CD4-positive, alpha-beta T cell treated with Interleukin-1 beta for 1 hour (primary cell): ENCODE data around the gene PRAMEF1.
"Not testable (repeated sequence)": the region's sequence is repeated elsewhere in the genome, so short reads cannot be mapped to it uniquely, and the experiment has no call there.

Experiments used
- DNase-seq, 2 donors: peaks; one replicate each; pipeline ENCODE4 v3.0.0-alpha.2; 2020 to 2022

The PRAMEF1 gene, protein sequence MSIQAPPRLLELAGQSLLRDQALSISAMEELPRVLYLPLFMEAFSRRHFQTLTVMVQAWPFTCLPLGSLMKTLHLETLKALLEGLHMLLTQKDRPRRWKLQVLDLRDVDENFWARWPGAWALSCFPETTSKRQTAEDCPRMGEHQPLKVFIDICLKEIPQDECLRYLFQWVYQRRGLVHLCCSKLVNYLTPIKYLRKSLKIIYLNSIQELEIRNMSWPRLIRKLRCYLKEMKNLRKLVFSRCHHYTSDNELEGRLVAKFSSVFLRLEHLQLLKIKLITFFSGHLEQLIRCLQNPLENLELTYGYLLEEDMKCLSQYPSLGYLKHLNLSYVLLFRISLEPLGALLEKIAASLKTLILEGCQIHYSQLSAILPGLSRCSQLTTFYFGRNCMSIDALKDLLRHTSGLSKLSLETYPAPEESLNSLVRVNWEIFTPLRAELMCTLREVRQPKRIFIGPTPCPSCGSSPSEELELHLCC

GRCh38 chr1:12791097-12791496 lies at the start of gene PRAMEF1:
Gene PRAMEF1, plus strand, starts transcription at chr1:12791397. Its CDS starts 1,831 bp downstream, at chr1:12793228.
- not testable (repeated sequence) for DNase-seq

- no peak for DNase-seq
These were observed 49.3 kb upstream of the PRAMEF1 start for GRCh38 chr1:12741946-12742345.

GRCh38 chr1:12745126-12745991 lies 45.8 kb upstream of the PRAMEF1 start:
- DNase-seq, result no peak

DNA sequence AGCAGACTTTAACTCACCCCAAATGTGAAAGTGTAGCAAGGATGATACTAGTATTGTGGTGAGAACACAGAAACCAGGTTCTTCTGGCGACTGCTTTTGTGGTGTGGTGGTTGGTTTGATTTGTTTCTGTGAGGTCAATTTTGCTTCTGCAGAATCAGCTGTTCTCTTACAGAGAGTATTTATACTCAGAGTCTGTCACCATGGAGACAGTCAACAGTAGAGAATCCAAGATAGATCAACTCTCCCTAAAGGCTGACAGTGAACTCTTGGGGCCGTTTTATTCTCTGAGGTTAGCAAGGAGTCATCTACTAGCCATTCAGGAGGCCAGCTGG lies 45.2 kb upstream of the PRAMEF1 start, which contains the start of gene CFAP107:
CFAP107 (plus strand) TSS at position 209 of the 332 bp plus-strand sequence. CDS start 231 bp downstream, outside the sequence.
- no peak for DNase-seq

DNA sequence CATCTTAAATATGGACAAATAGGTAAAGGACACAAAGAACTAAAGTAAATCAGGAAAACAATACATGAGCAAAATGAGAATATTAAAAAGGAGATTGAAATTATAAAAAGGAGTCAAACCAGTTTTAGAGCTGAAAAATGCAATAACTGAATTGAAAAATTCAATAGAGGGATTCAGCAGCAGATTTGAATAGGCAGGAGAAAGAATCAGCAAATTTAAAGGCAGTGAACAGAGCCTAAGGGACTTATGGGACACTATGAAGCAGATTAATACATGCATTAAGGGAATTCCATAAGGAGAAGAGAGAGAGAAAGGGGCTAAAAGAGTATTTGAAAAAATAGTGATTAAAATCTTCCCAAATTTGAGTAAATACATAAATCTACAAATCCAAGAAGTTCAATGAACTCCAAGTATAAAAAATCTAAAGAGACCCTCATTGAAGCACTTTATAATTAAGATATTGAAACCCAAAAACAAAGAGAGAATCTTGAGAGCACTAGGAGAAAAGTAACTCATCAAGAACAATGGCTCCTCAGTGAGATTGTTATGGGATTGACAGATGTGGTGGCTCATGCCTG lies 42.3 kb upstream of the PRAMEF1 start:
- DNase-seq, result no peak

DNA sequence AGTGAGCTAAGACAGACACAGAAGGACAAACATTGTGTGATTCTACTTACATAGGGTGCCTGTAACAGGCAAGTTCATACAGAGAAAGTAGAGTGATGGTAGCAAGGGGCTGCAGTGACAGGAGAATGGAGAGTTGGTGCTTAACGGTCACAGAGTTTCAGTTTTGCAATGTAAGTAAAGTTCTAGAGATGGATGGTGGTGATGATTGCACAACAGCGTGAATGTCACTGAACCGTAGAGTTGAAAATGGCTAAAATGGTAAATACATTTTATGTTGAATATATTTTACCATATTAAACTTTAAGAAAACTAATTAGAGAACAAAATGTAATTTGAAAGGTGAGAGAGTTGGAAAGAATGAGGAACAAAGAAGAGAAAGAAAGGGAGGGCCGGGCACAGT lies 36.5 kb upstream of the PRAMEF1 start:
- DNase-seq, result no peak

GRCh38 chr1:12756273-12756672 lies 34.9 kb upstream of the PRAMEF1 start:
- no peak for DNase-seq

DNA sequence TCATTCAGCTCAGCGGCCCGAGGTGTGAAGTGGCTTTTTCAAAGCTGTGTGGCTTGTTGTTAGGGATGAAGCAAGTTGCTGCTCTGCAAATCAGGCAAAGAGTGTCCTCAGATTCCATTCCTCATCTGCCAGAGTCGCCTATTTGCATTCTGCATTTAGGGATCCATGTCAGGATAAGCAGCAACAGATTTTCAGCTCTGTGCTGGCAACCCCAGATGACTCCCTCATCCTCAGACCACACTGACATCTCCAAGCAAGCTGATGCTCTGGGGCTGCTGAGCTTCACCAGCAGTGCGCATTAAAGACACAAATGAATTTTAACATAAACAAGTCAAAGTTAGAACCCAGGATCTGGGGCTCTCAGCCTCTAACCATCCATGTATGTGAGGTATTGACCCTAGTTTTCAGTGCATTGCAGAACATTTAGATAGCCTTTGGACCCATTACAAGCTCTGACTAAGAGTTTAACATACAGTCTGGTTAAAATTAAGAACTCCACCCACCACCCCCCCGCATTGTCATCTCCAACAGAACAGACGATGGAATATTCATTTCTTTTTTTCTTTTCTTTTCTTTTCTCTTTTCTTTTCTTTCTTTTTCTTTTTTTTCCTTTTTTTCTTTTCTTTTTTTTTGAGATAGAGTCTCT lies 34.3 kb upstream of the PRAMEF1 start:
- no peak for DNase-seq

GRCh38 chr1:12757836-12758235 lies 33.4 kb upstream of the PRAMEF1 start:
- no peak for DNase-seq

DNA sequence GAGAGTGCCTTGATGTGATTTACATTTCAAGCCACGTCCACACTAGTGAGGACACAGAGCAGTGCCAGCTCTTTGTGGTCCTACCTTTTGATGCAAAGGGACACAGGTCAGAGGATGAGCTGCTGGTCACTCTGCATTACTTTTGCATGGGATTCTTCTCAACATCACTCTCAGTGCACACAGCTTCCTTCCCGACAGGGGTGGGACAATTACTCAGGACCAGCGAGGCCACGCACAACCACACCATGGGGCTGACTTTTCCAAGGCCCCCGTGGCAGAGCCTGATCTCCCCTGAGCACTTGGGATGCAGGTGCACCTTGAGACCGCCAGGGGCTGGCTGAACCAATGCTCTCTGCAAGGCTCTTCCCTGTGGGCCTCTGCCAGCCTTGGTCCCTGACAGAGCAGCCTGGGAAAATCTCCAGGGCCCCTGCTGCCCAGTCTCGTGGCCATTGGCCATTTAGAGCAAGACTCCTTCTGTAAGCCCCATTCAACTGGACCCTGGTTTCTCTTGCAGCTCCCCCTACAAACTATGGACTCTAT lies 30.9 kb upstream of the PRAMEF1 start:
- DNase-seq, result no peak

GRCh38 chr1:12761781-12762180 lies 29.4 kb upstream of the PRAMEF1 start:
- no peak for DNase-seq

GRCh38 chr1:12762766-12763165 lies 28.4 kb upstream of the PRAMEF1 start:
- DNase-seq, result no peak

DNA sequence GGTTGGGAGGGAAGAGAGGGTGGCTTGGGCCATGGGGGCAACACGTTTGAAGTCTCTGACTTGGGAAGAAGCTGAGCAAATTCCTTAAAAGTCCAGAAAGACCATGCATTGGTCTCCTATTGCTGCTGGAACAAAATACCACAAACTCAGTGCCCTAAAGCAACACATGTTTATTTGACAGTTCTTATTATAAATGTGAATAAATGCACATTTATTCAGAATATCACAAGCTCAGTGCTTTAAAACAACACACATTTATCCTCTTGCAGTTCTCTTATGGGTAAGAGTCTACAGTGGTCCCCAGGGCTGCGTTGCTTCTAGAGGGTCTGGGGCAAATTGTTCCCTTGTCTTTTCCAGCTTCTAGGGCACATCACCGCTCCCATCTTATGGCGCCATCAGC lies 27.7 kb upstream of the PRAMEF1 start:
- no peak for DNase-seq

GRCh38 chr1:12764016-12764415 lies 27.2 kb upstream of the PRAMEF1 start:
- DNase-seq, result no peak

- no peak for DNase-seq
These were observed 22.2 kb upstream of the PRAMEF1 start for GRCh38 chr1:12769031-12769430.

GRCh38 chr1:12769976-12770505 lies 21.2 kb upstream of the PRAMEF1 start:
- no peak for DNase-seq

DNA sequence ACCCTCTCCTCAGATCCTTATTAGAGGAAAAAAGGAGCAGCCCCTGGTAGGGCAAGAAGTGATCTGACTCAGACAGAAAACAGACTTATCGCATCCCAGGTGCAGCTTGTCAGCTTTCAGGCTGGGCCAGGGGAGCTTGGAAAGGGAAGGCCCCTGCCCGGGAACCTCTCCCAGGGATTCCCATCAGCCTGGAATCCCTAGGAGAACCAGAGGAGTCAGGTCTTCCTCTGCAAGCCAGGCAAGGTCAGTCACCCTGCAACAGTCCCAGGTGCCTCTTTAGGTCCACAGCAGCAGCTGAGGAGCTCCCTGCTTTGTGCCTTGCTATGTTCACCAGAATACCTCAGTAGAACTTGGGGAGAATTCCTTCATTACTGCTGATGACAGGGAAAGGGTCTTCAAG lies 20.6 kb upstream of the PRAMEF1 start:
- no peak for DNase-seq

DNA sequence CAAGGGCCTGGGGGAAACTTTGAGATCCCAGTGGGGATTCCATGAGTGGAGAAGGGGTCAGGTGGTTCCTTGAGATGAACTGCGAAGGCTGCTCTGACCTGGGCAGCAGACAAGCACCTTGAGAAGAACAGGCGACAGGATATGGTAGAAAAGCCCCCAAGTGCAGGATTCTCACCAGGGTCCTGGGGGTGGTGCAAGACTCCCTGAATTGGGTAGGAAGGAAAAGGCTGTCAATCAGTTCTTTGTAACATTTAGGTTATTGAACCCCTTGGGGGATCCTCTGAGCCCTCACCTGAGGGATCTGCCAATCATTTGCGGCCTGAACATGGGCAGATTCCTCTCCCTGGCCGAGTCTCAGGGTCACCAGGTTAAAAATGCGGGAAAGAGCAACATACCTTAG lies 20.0 kb upstream of the PRAMEF1 start:
- DNase-seq, result no peak

GRCh38 chr1:12772520-12772919 lies 18.7 kb upstream of the PRAMEF1 start:
- DNase-seq, result no peak

- no peak for DNase-seq
These were observed 17.8 kb upstream of the PRAMEF1 start, which contains the start of gene PRAMEF12 for GRCh38 chr1:12773438-12773837. Gene PRAMEF12, plus strand, starts transcription at chr1:12773738. Its CDS starts 1,130 bp downstream, at chr1:12774868.

DNA sequence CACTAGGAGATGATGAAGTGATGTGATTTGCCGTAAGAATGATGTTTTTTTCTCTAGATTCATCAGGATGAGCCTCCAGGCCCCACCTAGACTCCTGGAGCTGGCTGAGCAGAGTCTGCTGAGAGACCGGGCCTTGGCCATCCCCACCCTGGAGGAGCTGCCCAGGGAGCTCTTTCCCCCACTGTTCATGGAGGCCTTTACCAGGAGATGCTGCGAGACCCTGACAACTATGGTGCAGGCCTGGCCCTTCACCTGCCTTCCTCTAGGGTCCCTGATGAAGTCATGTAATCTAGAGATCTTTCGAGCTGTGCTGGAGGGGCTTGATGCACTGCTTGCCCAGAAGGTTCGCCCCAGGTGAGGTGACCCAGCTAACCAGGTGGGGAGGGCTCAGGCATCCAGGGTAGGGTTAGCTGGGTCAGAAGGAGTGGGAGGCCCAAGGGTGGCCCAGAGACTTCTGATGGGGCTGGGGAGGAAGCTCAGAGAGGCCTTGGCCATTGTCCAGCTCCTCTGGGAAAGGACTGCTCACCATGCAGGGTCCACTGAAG lies 16.3 kb upstream of the PRAMEF1 start:
- DNase-seq, result no peak

DNA sequence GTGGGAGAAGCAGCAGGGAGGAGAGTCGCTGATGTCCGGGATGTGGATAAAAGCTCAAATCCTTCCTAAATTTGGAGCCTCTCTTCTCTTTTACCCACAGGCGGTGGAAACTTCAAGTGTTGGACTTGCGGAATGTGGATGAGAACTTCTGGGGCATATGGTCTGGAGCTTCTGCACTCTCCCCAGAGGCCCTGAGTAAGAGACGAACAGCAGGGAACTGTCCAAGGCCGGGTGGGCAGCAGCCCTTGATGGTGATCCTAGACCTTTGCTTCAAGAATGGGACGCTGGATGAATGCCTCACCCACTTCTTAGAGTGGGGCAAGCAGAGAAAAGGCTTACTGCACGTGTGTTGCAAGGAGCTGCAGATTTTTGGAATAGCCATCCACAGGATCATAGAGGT lies 15.8 kb upstream of the PRAMEF1 start:
- no peak for DNase-seq
